ENCODE data around the gene ADAT1.

The ADAT1 gene

DNA sequence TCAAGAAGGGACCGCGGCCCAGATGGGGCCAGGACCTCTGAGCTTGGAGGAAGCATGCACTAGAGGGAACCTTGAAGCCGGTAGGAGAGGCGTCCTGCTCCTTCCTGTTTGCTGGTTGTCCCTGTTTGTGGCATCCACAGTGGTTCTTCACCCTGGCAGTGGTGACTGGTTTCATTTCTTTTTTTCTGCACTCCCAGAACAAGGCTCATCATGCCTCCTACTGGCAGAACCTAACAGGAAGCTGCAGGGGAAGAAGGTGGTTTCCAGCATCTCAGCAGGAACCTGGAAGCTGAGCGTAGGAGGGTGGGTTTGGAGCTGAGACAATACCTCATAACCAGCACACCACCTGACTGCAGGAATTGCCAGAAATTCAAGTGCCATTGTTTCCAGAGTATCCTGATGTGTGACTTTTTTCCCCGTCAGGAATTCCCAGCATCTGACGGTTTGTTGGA is 72.8 kb downstream of the ADAT1 start:
- CTCF ChIA-PET: interaction anchor here (0.7 to 6.3 kb wide), 11 partner anchors 10 to 255 kb away, joined by 3 to 49 read pairs (median 6); partner anchors contain the start of gene TMEM170A
- Histone ChIP-seq H3K27ac (ENCODE audit: extremely low read depth, low read depth, low read length) (no peak overlapping the region), H3K36me3 (ENCODE audit: control insufficient read depth in 2 of 2, insufficient read depth in 1 of 2, low read length in 2 of 2) (no peaks in the 10 kb centered on the region), H3K9me3 (ENCODE audit: control insufficient read depth, insufficient read depth, low read depth, low read length) (no peaks in the 10 kb centered on the region), H3K4me1 (ENCODE audit: control insufficient read depth, insufficient read depth, low read length) (no peaks in the 10 kb centered on the region), H3K4me3 (ENCODE audit: low read depth, low read length) (no peak overlapping the region)
- POLR2A ChIA-PET: no interaction called here
- TF ChIP-seq KLF1 (tag by site-specific recombination; IDR thresholded peaks at IDR 0.05): no peak
- no peak for TF ChIP-seq ZNF768 (tag by site-specific recombination; IDR thresholded peaks at IDR 0.05)
- TF ChIP-seq ZNF214 (tag by site-specific recombination; IDR thresholded peaks at IDR 0.05; ENCODE audit: borderline replicate concordance): no peak
- peak; percentile 42; the same call in 1 of the 2 replicates for TF ChIP-seq EGR2 (tag by site-specific recombination; IDR thresholded peaks at IDR 0.05; ENCODE audit: low read depth)
- TF ChIP-seq, protein P1, sequence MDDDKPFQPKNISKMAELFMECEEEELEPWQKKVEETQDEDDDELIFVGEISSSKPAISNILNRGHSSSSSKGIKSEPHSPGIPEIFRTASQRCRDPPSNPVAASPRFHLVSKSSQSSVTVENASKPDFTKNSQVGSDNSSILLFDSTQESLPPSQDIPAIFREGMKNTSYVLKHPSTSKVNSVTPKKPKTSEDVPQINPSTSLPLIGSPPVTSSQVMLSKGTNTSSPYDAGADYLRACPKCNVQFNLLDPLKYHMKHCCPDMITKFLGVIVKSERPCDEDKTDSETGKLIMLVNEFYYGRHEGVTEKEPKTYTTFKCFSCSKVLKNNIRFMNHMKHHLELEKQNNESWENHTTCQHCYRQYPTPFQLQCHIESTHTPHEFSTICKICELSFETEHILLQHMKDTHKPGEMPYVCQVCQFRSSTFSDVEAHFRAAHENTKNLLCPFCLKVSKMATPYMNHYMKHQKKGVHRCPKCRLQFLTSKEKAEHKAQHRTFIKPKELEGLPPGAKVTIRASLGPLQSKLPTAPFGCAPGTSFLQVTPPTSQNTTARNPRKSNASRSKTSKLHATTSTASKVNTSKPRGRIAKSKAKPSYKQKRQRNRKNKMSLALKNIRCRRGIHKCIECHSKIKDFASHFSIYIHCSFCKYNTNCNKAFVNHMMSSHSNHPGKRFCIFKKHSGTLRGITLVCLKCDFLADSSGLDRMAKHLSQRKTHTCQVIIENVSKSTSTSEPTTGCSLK (tag by site-specific recombination; IDR thresholded peaks at IDR 0.05): no peak
- TF ChIP-seq ZNF426 (tag by site-specific recombination; IDR thresholded peaks at IDR 0.05): no peak
- 0 out of 2 replicates have a peak, but pooled peaks have one; percentile 24 for TF ChIP-seq ZNF2 (tag by site-specific recombination; IDR thresholded peaks at IDR 0.05)
- TF ChIP-seq, protein P2, sequence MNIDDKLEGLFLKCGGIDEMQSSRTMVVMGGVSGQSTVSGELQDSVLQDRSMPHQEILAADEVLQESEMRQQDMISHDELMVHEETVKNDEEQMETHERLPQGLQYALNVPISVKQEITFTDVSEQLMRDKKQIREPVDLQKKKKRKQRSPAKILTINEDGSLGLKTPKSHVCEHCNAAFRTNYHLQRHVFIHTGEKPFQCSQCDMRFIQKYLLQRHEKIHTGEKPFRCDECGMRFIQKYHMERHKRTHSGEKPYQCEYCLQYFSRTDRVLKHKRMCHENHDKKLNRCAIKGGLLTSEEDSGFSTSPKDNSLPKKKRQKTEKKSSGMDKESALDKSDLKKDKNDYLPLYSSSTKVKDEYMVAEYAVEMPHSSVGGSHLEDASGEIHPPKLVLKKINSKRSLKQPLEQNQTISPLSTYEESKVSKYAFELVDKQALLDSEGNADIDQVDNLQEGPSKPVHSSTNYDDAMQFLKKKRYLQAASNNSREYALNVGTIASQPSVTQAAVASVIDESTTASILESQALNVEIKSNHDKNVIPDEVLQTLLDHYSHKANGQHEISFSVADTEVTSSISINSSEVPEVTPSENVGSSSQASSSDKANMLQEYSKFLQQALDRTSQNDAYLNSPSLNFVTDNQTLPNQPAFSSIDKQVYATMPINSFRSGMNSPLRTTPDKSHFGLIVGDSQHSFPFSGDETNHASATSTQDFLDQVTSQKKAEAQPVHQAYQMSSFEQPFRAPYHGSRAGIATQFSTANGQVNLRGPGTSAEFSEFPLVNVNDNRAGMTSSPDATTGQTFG (tag by site-specific recombination; IDR thresholded peaks at IDR 0.05; ENCODE audit: borderline replicate concordance): no peak
- TF ChIP-seq, protein P3, sequence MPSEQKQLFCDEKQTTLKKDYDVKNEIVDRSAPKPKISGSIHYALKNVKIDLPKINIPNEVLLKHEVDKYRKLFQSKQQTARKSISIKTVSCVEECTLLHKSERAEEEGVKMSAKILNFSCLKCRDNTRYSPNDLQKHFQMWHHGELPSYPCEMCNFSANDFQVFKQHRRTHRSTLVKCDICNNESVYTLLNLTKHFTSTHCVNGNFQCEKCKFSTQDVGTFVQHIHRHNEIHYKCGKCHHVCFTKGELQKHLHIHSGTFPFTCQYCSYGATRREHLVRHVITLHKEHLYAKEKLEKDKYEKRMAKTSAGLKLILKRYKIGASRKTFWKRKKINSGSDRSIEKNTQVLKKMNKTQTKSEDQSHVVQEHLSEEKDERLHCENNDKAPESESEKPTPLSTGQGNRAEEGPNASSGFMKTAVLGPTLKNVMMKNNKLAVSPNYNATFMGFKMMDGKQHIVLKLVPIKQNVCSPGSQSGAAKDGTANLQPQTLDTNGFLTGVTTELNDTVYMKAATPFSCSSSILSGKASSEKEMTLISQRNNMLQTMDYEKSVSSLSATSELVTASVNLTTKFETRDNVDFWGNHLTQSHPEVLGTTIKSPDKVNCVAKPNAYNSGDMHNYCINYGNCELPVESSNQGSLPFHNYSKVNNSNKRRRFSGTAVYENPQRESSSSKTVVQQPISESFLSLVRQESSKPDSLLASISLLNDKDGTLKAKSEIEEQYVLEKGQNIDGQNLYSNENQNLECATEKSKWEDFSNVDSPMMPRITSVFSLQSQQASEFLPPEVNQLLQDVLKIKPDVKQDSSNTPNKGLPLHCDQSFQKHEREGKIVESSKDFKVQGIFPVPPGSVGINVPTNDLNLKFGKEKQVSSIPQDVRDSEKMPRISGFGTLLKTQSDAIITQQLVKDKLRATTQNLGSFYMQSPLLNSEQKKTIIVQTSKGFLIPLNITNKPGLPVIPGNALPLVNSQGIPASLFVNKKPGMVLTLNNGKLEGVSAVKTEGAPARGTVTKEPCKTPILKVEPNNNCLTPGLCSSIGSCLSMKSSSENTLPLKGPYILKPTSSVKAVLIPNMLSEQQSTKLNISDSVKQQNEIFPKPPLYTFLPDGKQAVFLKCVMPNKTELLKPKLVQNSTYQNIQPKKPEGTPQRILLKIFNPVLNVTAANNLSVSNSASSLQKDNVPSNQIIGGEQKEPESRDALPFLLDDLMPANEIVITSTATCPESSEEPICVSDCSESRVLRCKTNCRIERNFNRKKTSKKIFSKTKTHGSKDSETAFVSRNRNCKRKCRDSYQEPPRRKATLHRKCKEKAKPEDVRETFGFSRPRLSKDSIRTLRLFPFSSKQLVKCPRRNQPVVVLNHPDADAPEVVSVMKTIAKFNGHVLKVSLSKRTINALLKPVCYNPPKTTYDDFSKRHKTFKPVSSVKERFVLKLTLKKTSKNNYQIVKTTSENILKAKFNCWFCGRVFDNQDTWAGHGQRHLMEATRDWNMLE (tag by site-specific recombination; conservative IDR thresholded peaks at IDR 0.05; ENCODE audit: low read depth): no peak
- no peak for TF ChIP-seq ZNF211 (tag by site-specific recombination; IDR thresholded peaks at IDR 0.05; ENCODE audit: low read depth)
- TF ChIP-seq KLF9 (tag by site-specific recombination; IDR thresholded peaks at IDR 0.05; ENCODE audit: low read depth): no peak
- no peak for TF ChIP-seq ZNF121 (tag by site-specific recombination; IDR thresholded peaks at IDR 0.05)
- TF ChIP-seq ZNF707 (tag by site-specific recombination; IDR thresholded peaks at IDR 0.05): no peak
- no peak for TF ChIP-seq ZEB2 (tag by site-specific recombination; IDR thresholded peaks at IDR 0.05)
- TF ChIP-seq ZIC2 (tag by site-specific recombination; IDR thresholded peaks at IDR 0.05): peak; percentile 57
- no peak for TF ChIP-seq ZNF311 (tag by site-specific recombination; IDR thresholded peaks at IDR 0.05; ENCODE audit: borderline replicate concordance)
- TF ChIP-seq, protein P4, sequence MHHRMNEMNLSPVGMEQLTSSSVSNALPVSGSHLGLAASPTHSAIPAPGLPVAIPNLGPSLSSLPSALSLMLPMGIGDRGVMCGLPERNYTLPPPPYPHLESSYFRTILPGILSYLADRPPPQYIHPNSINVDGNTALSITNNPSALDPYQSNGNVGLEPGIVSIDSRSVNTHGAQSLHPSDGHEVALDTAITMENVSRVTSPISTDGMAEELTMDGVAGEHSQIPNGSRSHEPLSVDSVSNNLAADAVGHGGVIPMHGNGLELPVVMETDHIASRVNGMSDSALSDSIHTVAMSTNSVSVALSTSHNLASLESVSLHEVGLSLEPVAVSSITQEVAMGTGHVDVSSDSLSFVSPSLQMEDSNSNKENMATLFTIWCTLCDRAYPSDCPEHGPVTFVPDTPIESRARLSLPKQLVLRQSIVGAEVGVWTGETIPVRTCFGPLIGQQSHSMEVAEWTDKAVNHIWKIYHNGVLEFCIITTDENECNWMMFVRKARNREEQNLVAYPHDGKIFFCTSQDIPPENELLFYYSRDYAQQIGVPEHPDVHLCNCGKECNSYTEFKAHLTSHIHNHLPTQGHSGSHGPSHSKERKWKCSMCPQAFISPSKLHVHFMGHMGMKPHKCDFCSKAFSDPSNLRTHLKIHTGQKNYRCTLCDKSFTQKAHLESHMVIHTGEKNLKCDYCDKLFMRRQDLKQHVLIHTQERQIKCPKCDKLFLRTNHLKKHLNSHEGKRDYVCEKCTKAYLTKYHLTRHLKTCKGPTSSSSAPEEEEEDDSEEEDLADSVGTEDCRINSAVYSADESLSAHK (tag by site-specific recombination; IDR thresholded peaks at IDR 0.05): peak; percentile 50; the same call in 1 of the 2 replicates
- TF ChIP-seq, protein P5, sequence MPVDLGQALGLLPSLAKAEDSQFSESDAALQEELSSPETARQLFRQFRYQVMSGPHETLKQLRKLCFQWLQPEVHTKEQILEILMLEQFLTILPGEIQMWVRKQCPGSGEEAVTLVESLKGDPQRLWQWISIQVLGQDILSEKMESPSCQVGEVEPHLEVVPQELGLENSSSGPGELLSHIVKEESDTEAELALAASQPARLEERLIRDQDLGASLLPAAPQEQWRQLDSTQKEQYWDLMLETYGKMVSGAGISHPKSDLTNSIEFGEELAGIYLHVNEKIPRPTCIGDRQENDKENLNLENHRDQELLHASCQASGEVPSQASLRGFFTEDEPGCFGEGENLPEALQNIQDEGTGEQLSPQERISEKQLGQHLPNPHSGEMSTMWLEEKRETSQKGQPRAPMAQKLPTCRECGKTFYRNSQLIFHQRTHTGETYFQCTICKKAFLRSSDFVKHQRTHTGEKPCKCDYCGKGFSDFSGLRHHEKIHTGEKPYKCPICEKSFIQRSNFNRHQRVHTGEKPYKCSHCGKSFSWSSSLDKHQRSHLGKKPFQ (tag by site-specific recombination; IDR thresholded peaks at IDR 0.05): no peak
- peak; percentile 54 for TF ChIP-seq ZBTB17 (tag by site-specific recombination; IDR thresholded peaks at IDR 0.05)
- TF ChIP-seq ZNF223 (tag by site-specific recombination; IDR thresholded peaks at IDR 0.05): no peak
- TF ChIP-seq MZF1 (tag by site-specific recombination; IDR thresholded peaks at IDR 0.05; ENCODE audit: borderline replicate concordance): no peak
- TF ChIP-seq ZNF133 (tag by site-specific recombination; IDR thresholded peaks at IDR 0.05): no peak
- TF ChIP-seq BCL11B (tag by site-specific recombination; IDR thresholded peaks at IDR 0.05; ENCODE audit: low read depth): no peak
- peak; percentile 69; the same call in 1 of the 2 replicates for TF ChIP-seq ZNF660 (tag by site-specific recombination; IDR thresholded peaks at IDR 0.05)
- no peak for TF ChIP-seq ZNF530 (tag by site-specific recombination; IDR thresholded peaks at IDR 0.05; ENCODE audit: low read depth)
